GM19240 (cell line): ENCODE data around the gene ZMIZ1.

Experiments used
- DNase-seq: peaks from one replicate; pipeline ENCODE4 v3.0.0; 2011; ENCODE audit warnings: low spot score; ENCODE audit not compliant: insufficient read length

The ZMIZ1 gene

DNA sequence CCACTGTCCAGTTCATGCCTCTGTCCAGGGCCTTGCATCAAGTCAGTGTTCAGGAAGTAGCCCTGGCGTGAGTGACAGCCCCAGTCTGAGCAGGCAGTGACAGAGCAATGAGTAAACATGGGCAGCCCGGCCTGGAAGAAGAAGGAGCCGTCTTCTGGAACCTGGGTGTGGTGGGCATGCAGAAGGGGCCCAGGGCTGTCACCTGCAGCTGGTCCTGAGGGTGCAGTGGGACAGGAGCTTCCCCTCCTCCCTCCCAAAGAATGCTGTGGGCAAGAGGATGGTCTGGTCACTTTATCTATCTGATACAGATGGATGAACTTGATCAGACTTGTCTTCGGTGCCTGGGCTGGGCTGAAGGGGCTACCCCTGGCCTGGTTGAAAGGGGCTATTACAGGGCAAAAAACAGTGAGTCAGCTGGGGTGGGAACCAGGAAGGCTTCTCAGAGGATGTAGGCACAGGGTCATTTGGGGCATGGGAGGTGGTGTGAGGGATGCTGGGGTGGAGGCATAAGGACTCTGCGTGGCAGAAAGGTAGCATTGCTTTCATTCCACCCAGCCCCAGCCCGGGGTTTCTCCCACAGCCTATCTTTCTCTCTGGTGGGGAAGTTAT lies 235.8 kb downstream of the ZMIZ1 start:
- DNase-seq = no peak

DNA sequence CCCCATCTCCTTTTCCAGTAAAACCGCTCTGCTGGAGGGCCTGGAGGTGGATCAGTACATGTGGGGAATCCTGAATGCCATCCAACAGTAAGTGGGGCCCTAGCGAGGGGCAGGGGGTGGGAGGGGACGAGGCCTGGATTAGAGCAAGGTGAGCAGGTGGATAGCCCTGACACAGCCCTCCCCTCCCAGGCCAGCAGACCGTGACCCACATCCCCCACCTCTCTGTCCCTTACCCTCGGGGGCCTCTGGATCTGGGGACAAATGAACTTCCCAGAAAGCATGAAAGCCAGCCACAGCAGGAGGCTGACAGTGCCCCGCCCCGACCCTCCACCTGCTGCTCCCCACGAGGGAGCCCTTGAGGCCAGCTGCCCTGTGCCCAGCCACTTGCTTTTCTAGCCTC lies 236.7 kb downstream of the ZMIZ1 start:
- DNase-seq = no peak

DNA sequence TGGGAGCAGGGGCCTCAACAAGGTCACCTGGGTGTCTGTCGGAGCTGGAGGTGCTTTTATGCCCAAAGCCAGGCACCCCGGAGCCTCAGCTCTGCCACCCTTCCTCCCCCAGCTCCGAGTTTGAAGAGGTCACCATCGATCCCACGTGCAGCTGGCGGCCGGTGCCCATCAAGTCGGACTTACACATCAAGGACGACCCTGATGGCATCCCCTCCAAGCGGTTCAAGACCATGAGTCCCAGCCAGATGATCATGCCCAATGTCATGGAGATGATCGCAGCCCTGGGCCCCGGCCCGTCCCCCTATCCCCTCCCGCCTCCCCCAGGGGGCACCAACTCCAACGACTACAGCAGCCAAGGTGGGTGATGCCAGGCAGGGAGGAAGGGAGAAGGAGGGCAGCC lies 237.2 kb downstream of the ZMIZ1 start:
- no peak for DNase-seq

DNA sequence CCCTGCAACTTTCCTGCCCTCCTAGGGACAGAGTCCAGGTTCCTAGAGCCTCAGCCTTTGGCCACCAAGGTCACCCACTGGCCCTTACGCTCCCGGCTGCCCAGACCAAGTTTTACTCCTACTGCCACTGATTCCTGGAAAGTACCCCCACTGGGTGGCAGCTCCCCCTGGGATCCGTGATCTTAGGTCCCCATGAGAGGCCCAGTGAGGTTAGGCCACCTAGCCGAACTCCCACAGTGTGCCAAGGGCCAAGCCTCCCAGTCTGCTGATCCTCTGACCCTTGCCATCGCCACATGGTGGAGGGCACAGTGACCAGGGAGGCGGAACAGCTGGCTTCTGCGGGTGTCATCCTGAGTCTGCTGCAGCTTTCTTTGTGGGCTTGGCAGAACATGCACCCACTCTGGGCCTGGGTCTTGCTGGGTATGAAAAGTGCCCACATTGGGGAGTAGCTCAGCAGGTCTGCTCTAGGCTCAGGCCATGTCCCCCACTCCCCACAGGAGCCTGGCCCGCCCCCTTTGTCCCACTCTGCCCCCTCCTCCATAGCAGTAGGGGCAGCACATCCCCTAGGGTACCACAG lies 238.0 kb downstream of the ZMIZ1 start:
- no peak for DNase-seq

DNA sequence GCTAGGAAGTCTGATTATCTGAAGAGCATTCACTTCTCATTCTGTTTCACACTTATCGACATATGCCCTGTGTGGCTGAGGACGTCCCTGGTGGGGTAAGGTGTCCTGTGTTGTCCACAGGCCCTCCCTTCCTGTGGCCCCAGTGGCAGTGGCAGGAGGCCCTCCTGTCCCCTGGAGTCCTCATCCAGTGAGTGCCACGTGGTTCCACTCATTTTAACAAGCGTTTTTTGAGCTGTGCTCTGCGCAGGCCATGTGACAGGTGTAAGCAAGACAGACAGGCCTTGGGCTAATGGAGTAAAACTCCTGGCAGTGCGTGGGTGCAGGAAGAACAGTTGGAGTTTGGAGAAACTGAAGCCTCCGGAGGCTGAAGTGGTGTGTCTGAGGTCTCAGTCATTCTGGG lies 239.2 kb downstream of the ZMIZ1 start:
- no peak for DNase-seq

DNA sequence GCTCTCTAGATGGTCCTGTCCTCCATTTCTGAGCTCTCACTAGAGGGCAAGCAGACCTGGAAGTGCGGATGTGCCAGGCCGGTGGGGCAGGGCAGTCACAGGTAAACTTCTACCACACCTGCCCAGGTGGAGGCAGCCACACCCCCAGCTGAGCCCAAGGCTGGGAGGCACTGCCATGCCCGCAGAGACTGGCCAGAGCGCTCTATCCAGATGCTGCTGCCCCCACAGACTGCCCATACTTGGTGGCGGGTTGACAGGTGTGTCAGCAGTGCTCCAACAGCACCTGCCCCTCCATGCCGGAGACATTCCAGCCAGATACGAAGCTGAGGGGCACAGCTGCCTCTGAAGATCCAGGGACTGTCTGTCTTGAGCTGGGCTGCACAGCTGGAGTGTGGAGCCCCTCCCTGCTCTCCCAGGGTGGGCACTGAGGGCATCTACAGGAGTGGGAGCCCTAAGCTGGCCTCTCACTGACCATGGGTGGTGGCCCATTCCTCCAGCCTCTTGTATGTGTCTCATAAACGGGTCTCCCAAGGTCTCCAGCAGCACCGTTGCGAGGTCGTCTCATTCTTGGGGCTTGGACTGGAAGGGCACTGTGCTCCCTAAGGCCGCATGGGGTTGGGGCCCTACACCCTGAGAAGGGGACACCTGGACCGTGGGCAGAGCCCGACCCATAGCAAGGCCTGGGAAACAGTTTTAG lies 240.4 kb downstream of the ZMIZ1 start:
- no peak for DNase-seq

DNA sequence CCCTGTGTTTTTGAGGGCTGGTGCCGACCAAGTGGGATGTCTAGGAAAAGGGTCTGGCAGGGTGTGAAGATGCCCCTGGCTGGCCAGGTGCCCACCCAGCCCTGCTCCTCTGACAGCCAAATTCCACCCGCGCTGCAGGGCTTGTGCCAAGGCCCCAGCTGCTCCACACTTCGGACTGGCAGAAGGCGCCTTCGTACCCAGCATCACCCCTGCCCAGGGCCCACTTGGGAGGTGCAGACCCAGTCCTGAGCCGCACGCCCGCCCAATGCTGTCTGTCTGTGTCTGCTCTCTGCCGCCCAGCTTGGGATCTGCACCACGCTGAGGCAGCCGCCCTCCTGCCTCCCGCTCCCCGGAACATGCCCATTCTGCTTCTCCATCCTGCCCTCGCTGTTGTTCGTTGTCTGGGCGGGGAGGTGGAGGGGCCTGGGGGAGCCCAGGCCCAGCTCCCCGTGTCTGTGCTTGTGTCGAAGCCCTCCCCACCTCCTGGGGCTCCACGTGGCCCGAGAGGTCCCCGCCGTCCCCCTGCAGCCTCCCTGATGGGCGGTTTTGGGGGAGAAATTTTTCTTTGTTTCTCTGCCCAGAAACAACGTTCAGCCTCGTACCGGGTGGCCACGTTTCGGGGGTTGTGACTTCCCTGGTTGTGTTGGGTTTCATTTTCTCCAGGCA lies 241.6 kb downstream of the ZMIZ1 start:
- no peak for DNase-seq

DNA sequence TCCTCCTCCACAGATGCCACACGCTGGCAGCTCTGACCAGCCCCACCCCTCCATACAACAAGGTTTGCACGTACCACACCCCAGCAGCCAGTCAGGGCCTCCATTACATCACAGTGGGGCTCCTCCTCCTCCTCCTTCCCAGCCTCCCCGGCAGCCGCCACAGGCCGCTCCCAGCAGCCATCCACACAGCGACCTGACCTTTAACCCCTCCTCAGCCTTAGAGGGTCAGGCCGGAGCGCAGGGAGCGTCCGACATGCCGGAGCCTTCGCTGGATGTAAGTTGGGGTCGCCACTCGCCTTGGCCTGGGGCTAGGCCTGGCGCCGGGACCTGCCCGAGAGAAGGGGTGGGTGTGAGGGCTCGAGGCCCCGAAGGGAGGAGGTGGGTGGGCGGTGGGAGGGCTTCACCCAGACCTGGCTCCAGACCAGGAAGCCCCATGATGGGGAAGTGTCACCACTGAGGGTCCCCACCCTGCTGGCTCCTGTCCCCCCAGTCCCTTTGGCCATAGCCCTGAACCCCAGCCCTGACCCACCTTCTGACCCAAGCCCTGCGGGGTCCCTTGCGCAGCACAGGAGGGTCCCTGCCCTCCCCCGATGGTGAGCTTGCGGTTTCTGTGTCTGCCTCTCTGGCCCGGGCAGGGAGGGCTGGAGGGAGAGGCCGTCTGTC lies 242.3 kb downstream of the ZMIZ1 start:
- DNase-seq = no peak

DNA sequence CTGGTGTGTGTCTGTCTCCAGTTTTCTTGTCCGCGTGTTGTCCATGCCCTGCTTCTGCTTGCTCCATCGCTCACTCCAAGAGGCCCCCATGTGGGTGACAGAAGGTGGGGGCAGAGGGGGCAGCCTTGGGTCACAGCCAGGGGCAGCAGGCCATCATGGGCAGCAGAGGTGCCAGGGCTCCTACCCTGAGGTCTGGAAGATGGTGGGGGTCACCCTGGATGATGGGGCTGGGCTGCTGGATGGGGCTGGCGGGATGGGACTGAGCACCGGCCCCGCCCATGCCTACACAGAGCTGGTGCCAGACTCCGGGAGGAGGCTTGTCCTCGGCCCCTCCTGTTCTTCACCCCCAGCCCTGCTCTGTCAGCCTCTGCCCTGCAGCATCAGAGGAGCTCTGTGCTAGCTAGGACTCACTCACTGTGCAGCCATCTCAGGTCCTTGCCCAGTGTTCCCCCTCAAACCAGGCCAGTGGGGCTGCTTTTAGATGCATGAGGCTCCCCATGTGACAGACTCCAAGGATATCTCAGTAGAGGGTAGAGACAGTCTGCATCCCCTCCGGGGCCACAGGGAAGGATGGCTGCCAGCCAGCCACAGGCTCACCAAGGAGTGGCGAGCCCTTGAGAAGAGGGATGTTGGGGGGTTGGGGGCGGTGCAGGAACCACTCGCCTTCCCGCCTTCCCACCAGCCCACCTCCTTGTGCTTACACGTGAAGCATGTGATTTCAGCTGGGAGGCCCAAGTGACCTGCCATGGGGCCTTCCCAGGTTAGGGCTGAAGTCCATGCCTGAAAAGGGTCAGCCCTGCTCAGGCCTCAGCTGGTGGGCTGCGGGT lies 243.0 kb downstream of the ZMIZ1 start:
- no peak for DNase-seq

DNA sequence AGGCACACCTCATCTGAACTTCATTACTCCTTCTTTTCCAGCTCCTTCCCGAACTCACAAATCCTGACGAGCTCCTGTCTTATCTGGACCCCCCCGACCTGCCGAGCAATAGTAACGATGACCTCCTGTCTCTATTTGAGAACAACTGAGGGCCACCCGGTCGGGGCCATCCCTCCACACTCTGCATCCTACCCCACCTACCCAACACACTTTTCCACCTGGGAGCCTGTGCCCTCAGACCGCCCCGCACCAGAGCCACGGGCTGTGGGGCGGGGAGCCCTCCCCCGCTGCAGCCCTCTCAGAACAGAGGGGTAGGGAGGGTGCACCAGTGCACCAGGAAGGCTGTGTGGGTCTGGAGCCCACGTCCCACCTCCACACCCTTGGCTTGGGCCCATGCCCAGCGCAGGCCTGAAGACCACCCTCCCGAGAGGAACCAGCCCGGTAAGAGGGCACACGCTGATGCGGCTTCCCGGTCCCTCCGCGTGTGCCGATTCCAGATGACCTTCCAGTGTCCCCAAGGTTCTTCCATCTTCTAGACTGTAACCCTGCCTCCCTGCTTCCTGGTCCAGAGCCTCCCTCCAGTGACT lies 243.9 kb downstream of the ZMIZ1 start:
- DNase-seq = no peak

DNA sequence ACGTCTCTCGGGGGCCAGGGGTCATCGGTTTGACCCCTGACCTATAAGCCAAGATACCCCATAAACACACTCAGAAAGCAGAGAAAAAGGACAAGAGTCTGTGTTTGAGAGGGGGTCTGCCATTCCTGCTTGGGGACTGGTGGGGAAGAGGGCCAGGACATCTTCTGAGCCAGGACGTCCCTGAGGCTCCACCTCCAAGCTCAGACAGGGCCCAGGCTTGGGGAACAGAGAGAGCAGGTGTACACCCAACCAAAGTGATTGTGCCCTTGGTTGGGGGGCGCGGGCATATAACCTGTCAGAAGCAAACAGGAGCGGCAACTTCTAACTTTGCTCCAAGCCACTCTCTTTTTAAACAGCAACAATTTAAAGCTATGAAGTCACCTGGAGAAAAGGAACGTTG lies 244.6 kb downstream of the ZMIZ1 start:
- DNase-seq = no peak

DNA sequence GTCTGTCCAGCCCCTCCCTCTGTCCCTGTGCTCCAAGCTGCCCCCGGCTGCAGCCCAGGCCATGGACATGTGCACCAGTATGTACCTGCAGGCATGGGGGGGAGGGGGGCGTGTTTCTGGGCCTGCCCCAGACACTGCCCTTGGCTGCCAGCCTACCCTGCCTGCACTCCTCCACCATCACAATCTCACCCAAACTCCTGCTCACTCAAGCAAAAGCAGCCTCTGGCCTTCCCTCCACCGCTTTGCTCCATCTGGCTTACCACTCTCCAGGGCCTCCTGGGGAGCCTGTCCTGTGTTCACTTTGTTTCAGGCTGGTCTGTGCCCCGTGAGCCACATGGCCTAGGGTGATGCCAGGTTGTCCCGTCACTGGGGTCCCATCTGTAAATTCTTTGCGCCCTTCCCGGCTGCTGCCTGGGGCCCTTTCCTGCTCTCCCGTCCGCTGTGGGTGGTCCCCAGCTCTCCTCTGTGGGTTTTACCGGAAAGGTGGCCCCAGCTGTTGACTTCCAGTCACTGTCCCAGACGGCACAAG lies 245.2 kb downstream of the ZMIZ1 start:
- DNase-seq = no peak

DNA sequence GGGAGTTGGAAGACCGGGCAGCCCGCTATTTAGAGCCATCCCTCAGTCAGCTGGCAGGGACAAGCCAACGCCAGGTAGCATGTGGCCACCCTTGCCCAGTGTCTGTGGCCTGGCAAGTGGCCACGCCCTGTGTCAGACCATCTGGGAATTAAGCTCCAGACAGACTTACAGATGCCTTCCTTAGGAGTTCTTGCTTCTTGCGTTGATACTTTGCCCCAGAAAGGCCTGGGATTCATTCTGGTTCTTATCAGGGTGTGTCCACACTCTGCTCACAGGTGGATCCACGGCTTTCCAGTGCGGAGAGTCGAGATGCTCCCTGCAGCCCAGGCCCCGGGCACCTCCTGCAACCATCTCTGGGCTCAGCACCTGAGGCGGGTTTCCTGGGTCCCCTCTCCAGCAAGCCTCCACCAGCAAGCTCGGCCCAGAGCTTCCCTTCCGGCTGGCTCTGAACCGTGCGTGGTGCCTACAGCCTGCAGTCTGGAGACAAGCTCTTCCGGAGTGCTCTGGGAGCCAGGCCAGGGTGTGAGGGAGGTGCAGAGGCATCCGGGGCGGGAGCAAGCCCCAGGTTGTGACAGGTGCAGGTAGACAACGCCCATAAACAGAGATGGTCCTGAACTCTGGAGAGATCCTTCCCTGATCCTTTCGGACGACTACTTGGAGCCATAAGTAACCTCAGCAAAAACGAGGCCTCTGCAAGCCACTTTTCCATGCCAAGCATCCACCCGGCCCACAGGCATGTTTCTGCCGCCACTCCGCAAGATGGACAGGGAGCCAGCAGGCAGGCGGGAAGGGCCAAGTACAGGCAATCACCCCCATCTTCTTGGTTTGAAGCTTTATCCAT lies 246.2 kb downstream of the ZMIZ1 start:
- no peak for DNase-seq

DNA sequence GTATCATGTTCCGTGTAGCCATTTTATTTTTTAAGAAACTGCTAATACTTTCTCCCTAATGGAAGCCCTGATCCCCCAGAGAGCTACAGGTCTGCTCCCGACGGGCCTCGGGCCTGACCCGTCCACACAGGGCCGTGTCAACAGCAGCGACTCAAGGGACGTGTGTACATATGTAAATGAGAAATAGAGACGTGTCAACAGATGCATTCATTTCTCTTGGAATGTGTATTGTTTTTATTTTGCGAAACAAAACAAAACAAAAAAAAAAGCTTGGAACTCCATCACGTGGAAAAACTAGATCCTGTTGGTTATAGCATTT lies 246.8 kb downstream of the ZMIZ1 start:
- no peak for DNase-seq

DNA sequence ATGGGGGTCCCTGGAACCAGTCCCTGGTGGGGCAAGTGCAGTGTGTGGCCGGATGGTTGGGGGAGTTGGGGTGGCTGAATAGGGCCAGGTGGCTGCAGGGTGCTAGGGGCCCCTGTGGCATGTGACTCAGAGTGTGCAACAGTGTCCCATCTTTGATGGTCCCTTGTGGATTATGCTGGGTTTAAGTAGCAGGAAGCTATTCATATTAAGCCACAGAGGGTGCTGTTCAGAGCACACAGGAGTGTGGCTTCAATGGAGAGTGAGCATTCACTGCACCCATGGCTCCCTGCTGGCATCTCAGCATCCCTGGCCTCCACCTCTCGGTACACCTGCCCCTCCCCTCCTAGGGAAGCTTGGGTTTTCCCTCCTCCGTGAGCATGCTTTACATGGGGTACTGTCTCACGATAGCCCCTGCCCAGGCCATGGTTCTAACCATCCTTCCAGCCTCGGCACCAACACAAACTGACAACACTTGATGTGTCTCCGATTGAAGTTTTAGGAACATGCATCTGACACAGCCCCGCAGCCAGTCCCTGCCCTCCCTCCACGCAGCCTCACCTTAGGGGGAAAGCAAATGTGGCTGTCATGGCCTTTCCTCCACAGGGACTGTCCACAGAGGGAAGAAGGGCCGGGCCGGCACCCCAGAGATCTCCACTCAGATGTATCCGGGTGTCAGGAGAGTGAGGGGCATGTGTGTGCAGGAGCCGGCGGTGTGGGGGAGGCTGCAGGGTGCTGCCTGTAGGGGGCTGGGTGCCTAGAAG lies 248.1 kb downstream of the ZMIZ1 start:
- no peak for DNase-seq

DNA sequence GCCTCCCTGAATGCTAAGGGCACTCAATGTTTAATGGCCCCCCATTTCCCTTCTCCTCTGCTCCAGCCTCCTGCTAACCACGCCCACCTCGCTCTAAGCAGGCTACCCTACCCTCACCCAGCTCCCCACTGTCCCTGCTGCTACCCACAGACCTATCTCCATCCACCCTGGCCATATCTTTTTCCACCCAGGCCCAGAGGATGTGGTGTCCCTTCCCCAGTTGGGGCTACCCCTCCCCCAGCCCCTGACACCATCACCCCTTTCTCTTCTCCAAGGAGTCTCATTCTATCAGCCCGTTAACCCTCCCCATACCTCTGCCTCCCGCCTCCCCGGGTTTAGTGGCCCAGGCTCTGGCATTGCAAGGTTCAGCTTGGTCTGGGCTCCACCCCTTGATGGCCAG lies 249.6 kb downstream of the ZMIZ1 start:
- DNase-seq = no peak

DNA sequence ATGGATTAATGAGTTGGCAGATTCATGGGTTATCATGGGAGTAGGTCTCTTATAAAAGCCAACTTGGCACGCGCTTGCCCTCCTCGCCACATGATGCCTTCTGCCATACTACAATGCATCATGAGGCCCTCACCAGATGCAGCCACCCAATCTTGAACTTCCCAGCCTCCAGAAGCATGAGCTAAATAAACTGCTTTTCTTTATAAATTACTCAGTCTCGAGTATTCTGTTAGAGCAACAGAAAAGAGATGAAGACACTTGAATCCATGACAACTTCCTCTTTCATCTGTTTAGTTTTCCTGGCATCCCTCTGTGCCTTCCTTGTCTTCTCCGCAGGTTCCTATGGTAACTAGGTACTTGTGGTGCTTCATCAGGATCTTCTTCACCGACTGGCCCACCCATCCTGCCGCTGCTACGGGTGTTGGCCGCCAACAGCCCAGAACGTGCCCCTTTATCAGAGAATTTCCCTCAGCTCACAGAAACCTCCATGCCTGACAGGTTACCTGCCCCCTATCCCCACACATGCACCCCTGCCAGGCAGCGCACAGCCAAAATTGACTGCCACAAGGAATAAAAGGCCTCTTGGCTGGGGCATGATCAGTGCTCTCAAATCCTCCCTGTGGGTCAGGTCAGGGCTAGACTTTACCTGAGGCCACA lies 250.5 kb downstream of the ZMIZ1 start:
- no peak for DNase-seq

DNA sequence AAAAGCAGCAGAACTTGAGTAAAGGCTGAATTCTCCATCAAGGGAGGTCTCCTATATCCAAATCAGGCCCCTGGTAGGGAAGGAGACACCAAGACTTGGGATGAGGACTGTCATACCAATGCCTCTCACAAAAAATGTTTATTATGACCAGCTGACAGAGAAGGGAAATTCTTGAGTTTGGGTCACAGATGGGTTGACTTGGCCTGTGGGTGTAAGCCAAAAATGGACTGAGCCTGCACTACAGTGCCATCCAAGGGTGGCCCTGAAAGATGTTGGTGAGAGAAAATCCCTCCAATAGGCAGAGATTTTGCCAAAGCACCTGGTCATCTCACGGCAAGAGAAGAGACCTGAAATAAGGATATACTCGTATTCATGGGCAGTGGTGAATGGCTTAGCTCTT lies 251.6 kb downstream of the ZMIZ1 start:
- no peak for DNase-seq
